ENCODE measurements around the gene ZCCHC3.
A peak's percentile ranks its signal among the peaks of the same experiment; 100 is the strongest.

Gene ZCCHC3

DNA sequence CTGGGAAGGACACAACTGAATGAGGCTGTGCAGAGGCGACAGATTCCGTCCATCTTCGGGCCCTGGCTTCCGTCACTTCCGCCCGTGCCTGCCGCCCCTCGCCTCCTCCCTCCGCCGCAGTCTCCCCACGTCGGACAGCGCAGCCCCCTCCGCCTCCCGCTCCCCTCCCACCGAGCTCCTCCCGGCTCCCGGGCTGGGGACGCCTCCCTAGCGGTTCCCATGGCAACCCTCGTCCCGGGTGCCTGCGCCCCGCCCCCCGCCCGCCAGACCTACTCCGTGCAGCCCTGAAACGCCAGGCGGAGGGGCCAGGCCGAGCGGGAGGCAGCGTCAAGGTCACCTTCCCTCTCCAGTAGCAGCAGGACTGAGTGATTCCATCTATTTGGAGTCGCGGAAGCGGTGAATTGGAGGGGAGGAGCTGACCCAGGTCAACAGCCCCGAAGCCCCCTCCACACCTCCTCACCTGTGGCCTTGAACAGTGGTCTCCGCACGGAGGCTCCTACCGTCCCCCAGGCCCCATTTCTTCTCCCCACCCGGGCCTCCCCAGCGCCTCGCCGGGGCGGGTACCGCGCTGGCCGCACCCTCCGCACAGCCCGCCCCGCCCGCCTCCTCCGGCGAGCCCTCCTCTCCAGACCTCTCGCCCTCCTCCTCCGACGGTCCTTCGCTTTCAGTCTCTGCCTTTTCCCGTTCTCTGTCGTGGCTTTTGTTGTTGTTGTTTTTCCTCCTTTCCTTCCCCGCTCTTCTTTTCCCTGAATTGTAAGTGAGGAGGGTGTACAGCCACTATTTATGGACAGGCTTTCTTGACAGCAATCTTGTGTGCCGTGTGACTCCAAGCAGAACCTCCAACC, 50.5 kb downstream of the ZCCHC3 start:
- FAIRE-seq: peak; percentile 11

DNA sequence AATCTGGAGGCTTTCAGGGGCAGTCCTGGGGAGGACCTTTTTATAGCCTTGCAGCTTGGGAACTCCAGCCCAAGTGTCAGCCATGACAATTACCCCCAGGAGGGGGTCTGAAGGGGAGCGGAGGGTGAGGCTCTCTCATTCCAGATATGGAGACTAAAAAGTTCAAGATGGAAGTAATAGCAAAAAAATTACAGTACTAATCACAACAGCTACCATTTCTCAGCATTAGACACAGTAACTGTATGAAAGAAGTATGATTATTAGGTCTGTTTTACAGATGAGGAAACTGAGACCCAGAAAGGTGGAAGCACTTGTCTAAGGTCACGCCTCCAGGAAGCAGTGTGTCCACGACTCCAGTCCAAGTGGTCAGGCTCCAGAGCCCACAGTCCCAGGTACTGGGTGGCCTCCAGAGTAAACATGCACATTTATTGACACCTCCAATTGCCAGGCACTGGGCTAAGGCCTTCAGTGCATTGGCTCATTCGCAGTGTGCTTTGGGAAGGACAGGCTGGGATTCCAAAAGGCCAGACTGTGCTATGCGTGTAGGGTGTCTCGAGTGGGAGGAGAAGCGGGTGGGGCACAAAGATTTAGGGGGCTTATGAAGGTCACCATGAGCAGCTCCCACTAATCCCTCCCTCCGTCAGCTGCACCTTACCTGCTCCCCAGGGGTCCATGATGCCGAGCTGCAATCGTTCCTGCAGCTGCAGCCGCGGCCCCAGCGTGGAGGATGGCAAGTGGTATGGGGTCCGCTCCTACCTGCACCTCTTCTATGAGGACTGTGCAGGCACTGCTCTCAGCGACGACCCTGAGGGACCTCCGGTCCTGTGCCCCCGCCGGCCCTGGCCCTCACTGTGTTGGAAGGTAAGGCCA, 51.8 kb downstream of the ZCCHC3 start:
- no peak for FAIRE-seq

Measured in TTC549 (cell line).